DMS 273 treated with DMSO at 0.1 percent for 48 hours (cell line): ENCODE measurements around the gene STPG2.
"Not testable (repeated sequence)": the region's sequence is repeated elsewhere in the genome, so short reads cannot be mapped to it uniquely, and the experiment has no call there.

ENCODE experiments used
- DNase-seq: peaks from one replicate; lab custom pipeline; 2025; lab: John Stamatoyannopoulos, UW

STPG2 gene

DNA sequence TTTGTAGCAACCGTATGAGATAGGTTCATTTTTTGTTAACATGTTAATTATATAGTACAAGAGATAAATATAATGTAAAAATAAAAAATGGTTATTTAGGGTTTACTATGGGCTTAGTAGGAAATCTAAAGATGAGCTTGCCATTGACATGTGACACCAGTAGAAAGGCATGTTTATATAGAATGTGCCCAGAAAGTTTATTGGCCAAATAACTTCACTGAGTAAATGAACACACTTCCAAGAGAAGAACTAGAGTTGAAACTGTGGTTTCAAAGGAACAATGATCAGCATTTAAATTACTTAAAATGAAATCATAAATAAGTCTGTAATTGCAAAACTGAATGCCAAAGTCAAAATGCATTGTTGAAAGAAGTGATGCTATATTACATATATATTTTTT lies 503.3 kb downstream of the STPG2 start:
- DNase-seq, result no peak

DNA sequence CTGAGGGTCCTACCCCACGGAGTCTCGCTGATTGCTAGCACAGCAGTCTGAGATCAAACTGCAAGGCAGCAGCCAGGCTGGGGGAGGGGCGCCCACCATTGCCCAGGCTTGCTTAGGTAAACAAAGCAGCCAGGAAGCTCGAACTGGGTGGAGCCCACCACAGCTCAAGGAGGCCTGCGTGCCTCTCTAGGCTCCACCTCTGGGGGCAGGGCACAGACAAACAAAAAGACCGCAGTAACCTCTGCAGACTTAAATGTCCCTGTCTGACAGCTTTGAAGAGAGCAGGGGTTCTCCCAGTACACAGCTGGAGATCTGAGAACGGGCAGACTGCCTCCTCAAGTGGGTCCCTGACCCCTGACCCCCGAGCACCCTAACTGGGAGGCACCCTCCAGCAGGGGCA lies 509.4 kb downstream of the STPG2 start:
- not testable (repeated sequence) for DNase-seq

DNA sequence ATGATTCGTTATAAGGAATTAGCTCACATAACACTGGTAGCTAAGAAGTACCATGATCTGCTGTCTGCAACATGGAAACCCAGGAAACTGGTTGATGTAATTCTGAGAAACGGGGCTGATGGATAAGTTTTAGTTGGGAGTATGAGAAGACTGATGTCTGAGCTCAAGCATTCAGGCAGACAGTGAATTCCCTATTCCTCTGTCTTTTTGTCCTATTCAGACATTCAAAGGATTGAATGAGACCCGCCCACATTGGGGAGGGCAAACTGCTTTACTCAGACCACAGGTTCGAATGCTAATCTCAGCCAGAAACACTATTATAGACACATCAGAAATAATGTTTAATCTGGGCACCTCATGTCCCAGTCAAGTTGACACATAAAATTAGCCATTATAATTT lies 515.5 kb downstream of the STPG2 start:
- no peak for DNase-seq

DNA sequence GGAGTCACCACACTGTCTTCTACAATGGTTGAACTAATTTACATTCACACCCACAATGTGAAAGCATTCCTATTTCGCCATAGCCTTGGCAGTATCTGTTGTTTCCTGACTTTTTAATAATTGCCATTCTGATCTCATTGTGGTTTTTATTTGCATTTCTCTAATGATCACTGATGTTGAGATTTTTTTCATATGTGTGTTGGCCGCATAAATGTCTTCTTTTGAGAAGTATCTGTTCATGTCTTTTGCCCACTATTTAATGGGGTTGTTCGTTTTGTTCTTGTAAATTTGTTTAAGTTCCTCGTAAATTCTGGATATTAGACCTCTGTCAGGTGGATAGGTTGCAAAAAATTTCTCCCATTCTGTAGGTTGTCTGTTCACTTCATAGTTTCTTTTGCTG lies 519.1 kb downstream of the STPG2 start:
- no peak for DNase-seq

DNA sequence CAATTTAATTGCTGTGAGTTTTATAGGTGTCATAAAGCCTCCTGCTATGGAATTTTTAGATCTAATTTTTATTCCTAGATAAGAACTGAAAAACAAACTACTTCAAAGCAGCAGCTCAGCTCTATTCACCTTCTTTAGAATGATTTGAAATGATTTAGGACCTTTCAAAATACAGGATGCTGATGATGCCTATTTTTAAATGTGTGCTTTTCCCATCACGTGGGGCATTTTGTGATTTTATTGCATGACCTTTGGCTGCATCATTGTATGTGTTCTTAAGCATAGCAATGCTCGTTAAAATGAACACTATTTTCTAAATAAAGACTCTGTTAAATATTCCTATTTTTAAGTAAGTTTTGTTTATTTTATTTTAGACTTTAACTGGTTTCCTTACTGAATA lies 537.3 kb downstream of the STPG2 start:
- no peak for DNase-seq

DNA sequence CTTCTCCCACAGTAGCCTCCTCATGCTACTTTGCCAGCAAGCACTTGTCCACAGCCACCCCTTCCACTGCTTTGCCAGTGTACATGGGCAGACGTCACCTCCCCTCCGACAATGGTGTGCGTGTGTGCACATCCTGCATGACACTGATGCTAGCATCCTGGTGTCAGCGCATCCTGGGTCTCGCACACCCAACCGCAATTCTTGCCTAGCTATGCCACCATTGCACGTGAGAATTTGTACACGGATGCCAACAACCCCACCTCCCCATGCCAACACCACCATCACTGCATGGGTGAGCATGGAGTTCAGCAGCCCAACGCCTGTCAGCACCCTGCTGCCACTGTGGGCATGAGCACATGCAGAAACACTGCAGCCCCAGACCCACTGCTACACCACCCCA lies 550.0 kb downstream of the STPG2 start:
- DNase-seq, result no peak

DNA sequence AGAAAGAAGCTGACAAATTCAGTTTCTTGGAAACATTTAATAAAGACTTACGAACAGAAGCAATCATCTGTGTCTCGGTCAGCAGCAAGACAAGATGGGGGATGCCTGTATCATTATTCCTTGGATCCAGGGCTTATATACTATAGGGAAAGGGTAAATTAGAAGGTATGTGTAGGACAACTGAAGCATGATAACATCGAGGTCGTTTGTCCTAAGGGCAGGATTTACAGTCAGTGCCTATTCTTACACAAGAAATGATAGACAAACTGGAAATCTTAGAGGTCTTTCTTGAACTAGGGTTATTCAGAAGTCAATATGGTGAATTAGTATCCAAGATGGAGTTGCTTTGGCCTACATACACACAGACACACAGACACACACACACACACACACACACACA lies 553.0 kb downstream of the STPG2 start:
- no peak for DNase-seq

DNA sequence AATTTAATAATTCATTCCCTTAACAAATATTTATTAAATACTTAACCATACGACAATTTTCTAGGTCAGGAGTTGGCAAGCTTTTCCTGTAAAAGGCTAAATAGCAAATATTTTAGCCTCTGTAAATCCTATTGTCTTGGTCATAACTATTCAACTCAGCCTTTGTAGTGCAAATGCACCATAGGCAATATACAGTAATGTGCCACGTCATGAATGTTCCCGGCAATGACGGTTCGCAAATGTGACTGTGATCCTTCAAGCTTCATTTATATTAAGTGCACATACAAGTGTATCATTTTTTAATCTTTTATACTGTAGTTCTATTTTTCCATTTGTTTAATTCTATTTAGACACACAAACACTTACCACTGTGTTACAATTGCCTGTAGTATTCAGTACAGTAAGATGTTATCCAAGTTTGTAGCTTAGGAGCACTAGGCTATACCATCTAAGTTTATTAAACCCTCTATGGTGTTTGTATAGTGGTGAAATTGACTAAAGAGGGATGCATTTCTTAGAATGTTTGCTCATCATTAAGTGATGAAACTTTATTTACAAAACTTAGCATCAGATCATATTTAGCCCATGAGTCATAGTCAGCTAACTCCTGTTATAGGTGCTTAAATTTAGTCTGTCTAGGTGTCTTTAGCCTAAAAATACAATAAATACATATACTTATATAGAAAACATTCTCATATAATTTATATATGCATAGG lies 553.6 kb downstream of the STPG2 start:
- no peak for DNase-seq

DNA sequence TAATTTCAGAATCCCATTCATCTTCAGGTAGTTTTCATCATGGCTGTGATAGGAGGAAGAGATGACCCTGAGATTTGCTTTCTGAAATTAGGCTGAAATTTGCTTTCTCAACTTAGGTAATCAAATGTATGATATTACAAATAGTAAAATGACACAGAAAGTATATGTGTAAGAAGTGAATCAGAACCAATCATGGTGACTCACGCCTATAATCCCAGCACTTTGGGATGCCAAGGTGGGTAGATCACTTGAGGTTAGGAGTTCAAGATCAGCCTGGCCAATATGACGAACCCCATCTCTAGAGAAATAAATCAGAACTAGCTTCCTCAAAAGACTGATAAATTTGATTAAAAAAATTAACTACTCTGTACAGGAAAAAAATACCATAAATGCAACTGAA lies 555.4 kb downstream of the STPG2 start:
- DNase-seq, result no peak

DNA sequence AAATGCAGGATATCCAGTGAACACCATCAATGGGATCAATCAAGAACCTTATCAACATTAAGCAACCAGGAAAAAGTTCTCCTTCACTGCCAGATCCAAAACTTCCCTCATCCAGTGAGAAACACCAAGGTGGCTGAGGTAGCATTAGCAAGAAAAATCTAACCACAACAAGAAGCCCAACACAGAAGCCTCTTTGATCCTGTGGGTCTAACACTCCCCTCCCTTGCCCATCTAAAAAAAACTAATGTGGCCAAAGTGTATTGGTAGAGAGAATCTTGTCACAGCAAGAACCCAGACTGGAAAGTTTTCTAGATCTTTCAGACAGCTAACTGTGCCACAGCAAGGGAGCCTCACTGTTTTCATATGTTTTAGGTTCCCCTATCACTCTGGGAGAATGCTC lies 558.0 kb downstream of the STPG2 start:
- DNase-seq, result no peak

DNA sequence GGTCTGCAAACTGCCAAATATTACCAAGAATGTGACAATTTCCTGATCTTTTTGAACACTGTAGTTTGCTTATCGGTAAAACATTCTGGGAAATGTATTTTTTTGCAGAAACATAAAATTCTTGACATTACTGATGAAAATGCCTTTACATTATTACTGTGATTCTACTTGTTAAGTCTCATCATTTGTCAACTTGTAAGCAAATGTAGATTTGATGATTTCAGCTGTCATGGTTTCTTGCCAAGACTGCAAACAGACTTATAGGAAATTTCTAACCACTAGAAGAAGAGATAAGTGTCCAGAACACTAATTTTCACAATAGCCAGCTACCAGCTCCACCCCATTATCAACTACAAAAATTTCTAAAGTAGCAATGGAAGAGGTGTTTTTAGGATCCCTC lies 560.4 kb downstream of the STPG2 start:
- no peak for DNase-seq

DNA sequence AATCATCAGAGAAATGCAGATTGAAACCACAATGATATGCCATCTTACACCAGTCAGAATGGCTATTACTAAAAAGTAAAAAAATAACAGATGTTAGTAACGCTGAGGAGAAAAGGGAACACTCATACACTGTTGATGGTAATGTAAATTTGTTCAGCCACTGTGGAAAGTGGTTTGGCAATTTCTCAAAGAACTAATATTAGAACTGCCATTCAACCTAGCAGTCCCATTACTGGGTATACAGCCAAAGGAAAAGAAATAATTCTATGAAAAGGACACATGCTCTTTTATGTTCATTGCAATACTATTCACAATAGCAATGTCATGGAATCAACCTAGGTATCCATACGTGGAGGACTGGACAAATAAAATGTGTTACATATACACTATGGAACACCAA lies 566.3 kb downstream of the STPG2 start:
- peak; percentile 1 for DNase-seq

DNA sequence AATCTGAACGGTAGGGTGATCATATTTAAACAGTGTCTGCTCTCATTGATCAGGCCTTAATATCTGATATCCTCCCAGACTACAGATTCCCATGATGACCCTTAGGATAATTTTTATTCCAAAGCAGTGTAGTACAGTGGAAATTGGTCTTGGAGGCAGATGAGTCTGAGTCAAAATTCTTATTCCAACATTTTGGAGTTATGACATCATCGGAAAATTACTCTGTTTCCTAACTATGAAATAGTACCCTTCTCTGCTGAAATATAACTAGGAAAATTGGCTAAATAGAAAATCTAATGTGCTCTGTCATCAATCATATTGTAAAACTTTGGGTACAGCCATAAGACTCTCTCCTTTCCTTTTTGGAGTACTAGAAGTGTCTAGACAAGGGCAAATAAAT lies 583.3 kb downstream of the STPG2 start:
- no peak for DNase-seq

DNA sequence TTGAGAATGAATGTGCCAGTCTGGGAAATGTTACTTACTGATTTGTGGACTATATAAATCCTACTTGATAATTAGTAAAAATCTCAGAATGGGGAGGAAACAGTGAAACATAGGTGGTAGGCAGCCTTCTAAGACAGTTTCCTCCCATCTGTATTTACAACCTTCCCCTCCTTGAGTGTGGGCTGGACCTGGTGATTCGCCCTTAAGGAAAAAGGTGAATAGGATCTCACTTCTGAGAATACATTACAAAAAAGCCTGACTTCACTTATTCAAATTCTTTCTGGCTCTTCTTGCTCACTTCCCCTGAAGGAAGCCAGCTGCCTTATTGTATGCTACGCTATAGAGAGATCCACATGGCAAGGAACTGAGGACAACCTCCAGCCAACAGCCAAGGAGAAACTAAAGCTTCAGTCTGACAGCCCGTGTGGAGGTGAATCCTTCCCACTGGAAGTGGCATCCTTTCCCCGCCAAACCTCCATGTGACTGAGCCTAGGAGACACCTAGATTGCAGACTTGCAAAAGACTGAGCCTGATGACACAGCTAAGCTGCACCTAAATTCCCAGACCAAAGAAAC lies 585.0 kb downstream of the STPG2 start:
- DNase-seq, result no peak

DNA sequence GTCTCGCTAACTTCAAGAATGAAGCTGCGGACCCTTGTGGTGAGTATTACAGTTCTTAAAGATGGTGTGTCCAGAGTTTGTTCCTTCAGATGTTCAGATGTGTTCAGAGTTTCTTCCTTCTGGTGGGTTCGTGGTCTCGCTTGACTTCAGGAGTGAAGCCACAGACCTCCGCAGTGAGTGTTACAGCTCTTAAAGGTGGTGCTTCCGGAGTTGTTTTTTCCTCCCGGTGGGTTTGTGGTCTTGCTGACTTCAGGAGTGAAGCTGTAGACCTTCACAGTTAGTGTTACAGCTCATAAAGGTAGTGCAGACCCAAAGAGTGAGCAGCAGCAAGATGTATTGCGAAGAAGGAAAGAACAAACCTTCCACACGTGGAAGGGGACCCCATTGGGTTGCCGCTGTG lies 592.6 kb downstream of the STPG2 start:
- DNase-seq, result not testable (repeated sequence)

DNA sequence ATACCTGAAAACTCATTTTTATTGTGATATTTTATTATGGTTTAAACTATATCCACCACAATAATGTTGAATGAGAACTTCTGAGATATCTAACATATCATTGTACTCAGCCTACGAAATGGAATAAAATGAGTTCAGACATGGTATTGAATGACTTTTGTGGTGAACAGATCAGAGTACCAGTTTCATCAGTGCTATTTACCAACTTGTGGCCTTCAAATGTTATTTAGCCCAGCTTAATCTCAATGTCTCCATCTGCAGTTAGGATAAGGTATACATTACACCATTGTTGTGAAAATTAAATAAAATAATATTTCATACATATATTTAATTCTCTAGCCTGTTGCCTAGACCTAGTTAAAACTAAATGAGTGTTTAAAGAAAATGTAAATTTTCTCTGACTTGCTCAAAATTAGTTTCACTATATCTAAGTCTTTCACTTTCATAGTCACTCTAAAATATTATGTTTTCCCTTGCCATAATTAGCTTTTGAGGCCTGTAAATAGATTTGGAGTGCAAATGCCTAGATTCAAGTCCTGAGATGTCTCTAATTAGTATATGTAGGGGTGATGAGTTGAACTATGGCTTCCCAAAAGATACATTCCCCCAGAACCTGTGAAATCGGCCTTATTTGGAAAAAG lies 594.2 kb downstream of the STPG2 start:
- no peak for DNase-seq

DNA sequence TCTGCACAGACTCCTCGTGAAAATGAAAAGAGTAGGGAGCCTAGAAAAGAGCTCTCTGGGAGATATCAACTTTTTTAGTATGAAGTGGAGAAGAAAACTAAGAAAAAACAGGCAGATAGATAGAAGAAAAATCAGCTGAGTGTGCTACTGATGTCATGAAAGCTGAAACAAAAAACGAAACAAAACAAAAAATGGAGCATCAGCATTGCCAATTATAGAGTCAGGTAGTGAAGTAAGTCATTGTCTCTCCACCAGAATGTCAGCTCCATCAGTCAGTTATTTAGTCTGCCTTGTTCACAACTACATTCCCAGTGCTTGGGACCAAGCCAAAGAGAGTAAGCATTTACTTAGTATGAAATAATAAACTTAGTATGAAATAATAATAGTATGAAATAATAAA lies 595.1 kb downstream of the STPG2 start:
- DNase-seq, result no peak

DNA sequence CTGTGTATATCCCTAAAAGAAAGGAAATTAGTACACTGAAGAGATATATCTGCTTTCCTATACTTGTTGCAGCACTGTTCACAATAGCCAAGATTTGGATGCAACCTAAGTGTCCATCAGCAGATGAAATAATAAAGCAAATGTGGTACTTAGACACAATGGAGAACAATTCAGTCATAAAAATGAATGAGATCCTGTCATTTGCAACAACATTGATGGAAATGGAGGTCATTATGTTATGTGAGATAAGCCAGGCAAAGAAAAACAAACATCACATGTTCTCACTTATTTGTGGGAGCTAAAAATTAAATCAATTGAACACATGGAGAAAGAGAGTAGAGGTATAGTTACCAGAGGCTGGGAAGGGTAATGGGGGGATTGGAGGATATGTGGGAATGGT lies 611.9 kb downstream of the STPG2 start:
- no peak for DNase-seq

DNA sequence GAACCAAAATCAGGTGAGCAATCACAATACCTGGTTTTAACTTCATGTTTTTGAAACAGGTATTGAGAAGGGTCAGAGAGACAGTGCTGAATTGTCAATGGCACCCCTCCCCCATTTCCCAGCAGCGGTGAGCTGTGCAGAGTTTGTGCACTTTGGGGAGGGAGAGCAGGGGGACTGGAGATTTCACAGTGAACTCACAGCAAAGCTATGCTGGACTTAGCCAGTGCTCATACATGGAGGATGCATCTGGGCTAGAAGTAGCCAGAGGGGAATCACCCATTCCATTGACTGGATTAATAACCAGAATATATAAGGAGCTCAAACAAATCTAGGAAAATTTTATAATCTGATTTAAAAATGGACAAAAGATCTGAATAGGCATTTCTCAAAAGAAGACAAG lies 612.6 kb downstream of the STPG2 start:
- no peak for DNase-seq

DNA sequence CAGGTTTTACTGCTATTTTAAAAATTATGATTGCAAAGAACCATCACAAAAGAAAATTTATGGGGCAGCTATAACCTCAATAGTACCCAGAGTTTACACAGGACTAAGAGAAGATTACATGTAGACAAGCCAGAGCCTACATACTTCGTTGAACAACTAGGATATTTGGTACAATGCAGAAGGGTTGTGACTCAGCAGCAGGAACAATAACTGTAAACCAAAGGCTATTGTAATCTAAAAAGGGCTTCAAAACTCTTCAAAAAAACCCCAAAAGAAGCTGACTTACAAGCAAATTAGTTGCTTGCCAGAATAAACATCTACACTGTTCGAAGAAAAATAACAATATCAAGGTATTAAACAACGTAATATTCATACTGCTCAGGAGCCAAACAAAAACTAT lies 618.0 kb downstream of the STPG2 start:
- DNase-seq, result no peak

DNA sequence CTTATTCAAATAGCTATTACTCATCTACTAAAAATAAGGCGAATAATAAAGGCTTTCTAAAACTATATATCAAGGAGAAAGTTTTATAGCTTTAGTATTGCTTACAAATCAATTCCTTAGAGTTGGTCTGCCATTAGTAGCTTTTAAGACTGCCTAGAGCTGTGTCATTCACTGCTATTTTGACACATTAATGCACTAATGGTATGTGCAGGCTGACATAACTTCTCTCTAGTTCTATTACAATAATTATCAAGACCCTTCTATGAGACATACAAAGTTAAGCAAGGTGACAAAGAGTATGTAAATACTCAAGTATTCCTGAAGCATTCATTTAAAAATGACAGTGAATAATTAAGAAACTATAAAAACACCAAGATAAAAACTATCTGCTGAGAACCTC lies 625.3 kb downstream of the STPG2 start:
- no peak for DNase-seq

DNA sequence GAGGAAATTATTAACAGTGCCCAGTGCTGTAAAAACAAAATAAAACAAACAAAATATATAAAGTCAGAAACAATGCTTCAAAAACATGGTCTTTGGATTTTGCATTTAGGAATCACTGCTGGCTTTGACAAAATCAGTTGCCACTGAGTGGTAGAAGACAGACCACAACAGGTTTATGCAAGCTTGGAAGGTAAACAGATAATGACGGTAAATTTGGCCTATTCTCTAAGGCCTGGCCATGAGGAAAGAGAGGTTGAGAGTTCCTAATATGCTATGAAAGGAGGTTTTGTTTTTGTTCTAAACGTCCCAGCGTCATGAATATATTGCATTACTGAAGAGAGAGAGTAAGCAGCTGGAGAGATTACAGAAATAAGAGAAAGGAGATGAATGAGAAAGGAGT lies 629.4 kb downstream of the STPG2 start:
- no peak for DNase-seq
